ENCODE data around the gene IFRD1. TPM values are rescaled to one million over a fixed set of nuclear protein-coding genes. Genes with fewer than 3 reads are reported as not detected.

The IFRD1 gene
- total RNA-seq, 1 experiment from 2014 or later, result 67.8 TPM

DNA sequence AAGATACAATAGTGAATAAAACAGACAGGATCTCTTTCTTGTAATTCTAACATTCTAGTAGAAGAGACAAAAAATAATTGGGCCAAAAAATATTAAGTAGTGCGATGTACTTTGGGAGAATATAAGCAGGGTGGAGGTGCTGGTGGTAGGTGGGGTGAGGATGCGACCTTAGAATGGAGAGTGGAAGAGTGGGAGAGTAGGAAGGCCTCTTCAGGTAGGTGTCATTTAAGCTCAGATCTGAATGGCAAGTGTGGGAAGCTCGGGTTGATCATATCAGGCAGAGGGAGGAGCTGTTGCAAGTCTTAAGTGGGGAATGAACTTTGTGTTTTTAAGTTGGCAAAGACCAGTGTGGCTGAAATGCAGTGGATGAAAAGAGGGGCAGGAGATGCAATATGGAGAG lies 3.8 kb upstream of the IFRD1 start:
- no peak overlapping the region for H3K4me3 Mint-ChIP-seq
- H3K4me1 Mint-ChIP-seq, result peaks cover 11 to 13% of the 10 kb centered on the region in 2 experiments
- no CpG with 5 or more reads among the region's 3 CpGs for WGBS (ENCODE audit: extremely low coverage, insufficient read length, low lambda C conversion rate)
- no peak overlapping the region for H4K91ac ChIP-seq (ENCODE audit: insufficient read length, low read depth, low read length)
- H3K9ac ChIP-seq (ENCODE audit: extremely low read depth, insufficient read length, low read length), result no peak overlapping the region
- no peak overlapping the region for H2BK12ac ChIP-seq (ENCODE audit: insufficient read length, low read depth, low read length)
- no peaks in the 10 kb centered on the region for H3K27me3 Mint-ChIP-seq (ENCODE audit: low read depth)
- H2AK5ac ChIP-seq (ENCODE audit: insufficient read length, low read length), result no peak overlapping the region
- no peak for DNase-seq
- peaks cover 4% of the 10 kb centered on the region for H3K23me2 ChIP-seq (ENCODE audit: insufficient read length, low read depth, low read length, poor library complexity, severe bottlenecking)
- no peaks in the 10 kb centered on the region for H3K9me3 Mint-ChIP-seq
- H3K23ac ChIP-seq (ENCODE audit: insufficient read length, low read depth, low read length), result no peak overlapping the region
- no peak overlapping the region for H3K14ac ChIP-seq (ENCODE audit: insufficient read depth, low read length)
- no peak overlapping the region for H2AFZ ChIP-seq (ENCODE audit: low read length)
- no peak overlapping the region for H3K4ac ChIP-seq (ENCODE audit: low read depth, low read length)
- H2BK120ac ChIP-seq (ENCODE audit: low read depth, low read length, poor library complexity, severe bottlenecking), result no peak overlapping the region
- H3K27ac ChIP-seq (ENCODE audit: insufficient read length, low read depth, low read length), result no peak overlapping the region
- no peaks in the 10 kb centered on the region for H3K79me1 ChIP-seq (ENCODE audit: insufficient read depth, low read depth, low read length, poor library complexity, severe bottlenecking)
- H3K4me1 ChIP-seq (ENCODE audit: insufficient read depth, low read length), result no peaks in the 10 kb centered on the region
- H3K56ac ChIP-seq (ENCODE audit: insufficient read length, low read depth, low read length), result no peak overlapping the region
- no peak overlapping the region for H4K8ac ChIP-seq (replicated peaks; ENCODE audit: insufficient read length, low read depth, low read length)
- H2BK20ac ChIP-seq (ENCODE audit: low read depth, low read length, poor library complexity, severe bottlenecking), result no peak overlapping the region
- H3K36me3 Mint-ChIP-seq (ENCODE audit: insufficient read depth in 1 of 3, low read depth in 3 of 3), result no peaks in the 10 kb centered on the region; a peak in 3 of 7 replicates
- no peak overlapping the region for H2BK15ac ChIP-seq (ENCODE audit: low read depth, low read length)
- no peaks in the 10 kb centered on the region for H3K9me3 ChIP-seq (ENCODE audit: control insufficient read depth, low read depth, low read length)
- no peak overlapping the region for H3T11ph ChIP-seq (ENCODE audit: low read length)
- H3K27ac Mint-ChIP-seq, result no peak overlapping the region
- H3K79me2 ChIP-seq (ENCODE audit: insufficient read depth, low read length), result peaks cover 2% of the 10 kb centered on the region; the same call in 1 of the 2 replicates
- H3K27me3 ChIP-seq (ENCODE audit: insufficient read depth, low read length), result no peaks in the 10 kb centered on the region
- no peak overlapping the region for H4K5ac ChIP-seq (ENCODE audit: insufficient read length, low read depth, low read length)
- H3K4me2 ChIP-seq (ENCODE audit: insufficient read depth, insufficient read length, low read length), result no peak overlapping the region
- H2BK5ac ChIP-seq (ENCODE audit: insufficient read length, low read length), result no peak overlapping the region
- no peak overlapping the region for H3K18ac ChIP-seq (ENCODE audit: insufficient read length, low read depth, low read length)
- TF ChIP-seq, protein P1, sequence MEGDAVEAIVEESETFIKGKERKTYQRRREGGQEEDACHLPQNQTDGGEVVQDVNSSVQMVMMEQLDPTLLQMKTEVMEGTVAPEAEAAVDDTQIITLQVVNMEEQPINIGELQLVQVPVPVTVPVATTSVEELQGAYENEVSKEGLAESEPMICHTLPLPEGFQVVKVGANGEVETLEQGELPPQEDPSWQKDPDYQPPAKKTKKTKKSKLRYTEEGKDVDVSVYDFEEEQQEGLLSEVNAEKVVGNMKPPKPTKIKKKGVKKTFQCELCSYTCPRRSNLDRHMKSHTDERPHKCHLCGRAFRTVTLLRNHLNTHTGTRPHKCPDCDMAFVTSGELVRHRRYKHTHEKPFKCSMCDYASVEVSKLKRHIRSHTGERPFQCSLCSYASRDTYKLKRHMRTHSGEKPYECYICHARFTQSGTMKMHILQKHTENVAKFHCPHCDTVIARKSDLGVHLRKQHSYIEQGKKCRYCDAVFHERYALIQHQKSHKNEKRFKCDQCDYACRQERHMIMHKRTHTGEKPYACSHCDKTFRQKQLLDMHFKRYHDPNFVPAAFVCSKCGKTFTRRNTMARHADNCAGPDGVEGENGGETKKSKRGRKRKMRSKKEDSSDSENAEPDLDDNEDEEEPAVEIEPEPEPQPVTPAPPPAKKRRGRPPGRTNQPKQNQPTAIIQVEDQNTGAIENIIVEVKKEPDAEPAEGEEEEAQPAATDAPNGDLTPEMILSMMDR (conservative IDR thresholded peaks at IDR 0.05), result no peak
- no peaks in the 10 kb centered on the region for H4K20me1 ChIP-seq (ENCODE audit: control insufficient read depth, insufficient read depth, insufficient read length)
